ENCODE data around the gene KIAA0513.

KIAA0513 gene

DNA sequence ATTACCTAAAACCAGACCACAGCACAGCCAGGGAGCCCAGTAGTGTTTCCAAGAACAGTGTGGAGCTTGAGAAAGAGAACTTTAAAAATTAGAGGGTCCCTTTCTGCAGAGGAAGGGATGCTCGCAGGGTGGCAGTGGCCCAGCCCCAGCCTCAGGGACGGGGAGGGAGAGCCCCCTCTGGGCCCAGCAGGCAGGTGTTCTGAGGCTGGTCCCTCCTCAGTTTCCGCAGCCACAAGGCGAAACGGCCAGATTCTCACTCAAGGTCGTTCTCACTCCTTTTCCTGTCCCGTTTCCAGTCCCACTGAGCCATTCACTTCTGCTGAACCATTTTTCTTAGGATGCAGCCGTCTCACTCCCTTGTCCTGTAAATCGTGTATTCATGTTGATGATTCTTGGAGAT is 64.7 kb downstream of the KIAA0513 start:
- DNase-seq = no peak

DNA sequence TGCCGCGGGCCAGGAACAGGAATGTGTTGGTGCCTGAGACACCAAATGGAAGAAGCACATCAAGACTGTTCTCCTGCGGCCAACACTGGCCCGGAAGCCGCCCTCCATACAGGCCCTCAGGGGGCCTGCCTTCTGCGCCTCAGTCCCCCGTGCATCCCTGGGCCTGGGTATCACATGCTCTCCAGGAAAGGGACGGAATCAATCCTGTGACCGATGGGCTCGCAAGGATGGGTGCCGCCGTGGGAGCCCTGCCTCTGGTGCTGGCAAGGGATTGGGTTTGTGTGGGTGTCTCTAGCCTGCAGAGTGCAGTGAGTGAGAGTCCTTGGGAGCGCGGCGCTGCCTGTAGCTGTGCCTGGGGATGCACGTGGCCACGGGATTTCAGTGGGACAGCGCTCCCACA is 65.3 kb downstream of the KIAA0513 start:
- no peak for DNase-seq

DNA sequence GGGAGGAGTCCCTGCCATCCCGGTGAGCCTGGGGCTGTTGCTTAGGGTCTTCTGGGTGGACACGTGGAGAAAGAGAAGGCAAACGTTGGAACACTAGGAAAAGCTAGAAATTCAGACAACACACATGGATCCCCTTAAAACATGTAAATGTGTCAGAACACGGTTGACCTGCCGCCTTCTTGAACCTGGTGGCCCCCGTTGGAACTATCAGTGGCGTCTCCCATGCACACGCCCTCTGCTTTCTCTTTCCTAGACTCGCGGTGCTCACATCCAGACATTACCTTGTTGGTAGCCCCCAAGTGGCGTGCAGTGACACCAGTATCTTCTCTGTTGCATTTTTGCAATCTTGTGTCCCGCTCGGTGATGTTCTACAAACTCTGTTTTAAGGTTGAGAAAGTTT is 66.1 kb downstream of the KIAA0513 start:
- no peak for DNase-seq

DNA sequence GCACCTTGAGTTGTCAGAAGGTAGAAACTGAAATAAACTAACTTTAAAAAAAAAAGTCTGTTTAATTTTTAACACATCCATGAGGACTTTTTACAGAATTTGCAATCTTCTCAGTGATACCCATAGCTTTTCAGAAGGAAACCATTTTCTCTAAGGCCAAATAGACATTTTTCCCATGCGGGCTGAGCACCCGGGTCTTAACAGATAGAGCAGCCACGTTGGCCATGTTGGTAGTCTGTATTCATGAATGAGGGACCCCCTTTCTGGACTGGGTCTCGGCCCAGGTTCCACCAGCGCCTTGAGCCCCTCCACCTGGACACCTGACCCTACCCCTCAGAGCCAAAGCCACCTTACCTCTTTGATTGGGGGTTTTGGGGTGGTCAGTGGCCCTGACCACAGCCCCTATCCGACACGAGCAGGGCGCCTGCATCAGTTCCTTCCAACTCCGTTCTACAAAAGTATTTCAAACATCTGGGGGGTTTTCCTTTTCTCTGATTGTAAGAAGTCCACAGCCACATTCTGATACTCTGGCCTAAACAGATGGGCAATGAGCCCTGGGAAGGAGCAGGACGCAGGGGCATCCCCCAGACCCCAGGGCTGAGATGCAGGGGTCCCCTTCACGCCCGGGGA is 66.7 kb downstream of the KIAA0513 start:
- no peak for DNase-seq

DNA sequence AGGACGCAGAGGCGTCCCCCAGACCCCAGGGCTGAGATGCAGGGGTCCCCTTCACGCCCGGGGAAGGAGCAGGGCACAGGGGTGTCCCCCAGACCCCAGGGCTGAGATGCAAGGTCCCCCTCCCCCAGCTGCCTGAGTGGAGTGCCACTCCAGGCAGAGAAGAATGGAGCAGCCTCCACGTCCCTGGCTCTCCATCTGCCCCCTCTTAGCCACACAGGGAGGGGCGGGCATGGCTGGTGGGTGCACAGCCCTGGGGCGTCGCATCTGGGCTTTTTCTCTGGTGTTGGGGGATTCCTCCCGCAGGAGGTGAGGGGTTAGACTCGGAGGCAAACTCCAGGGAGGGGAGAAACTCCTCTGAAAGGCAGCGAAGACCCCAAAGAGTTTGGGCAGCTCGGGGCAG is 67.2 kb downstream of the KIAA0513 start:
- no peak for DNase-seq

DNA sequence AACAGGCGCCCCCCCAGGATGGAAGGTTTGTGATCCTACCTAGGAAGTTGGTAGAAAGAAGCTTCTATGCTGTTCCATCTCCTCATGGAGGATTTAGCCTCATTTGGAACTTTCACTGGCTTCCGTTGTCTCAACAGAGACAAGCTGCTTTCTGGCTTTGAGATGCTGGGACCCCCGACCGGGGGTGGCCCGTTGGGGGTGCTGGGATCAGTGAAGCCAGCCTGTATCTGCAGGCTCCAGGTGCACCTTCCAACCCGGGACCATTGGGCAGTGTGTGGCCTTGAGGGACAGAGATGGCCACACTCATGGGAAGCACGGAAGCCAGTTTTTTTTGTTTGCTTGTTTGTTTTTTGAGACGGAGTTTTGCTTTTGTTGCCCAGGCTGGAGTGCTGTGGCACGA is 69.3 kb downstream of the KIAA0513 start:
- DNase-seq = no peak

DNA sequence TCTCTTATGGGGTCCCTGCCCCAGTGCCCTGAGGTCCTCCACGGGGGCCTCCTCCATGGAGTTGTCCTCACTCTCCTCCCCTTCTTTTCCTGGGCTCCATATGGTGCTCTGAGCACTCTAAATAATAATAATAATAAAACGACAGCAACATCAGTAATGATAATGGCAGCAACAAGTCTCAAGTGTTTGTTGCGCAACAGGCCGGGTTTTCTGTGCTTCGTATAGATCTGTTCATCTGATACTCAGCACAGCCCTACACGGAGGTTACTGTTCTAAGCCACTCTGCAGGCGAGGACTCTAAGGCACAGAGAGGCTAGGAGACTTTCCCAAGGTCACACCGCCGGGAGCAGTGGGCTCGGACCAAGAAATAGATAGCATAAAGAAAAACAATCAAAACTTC is 71.0 kb downstream of the KIAA0513 start:
- DNase-seq = no peak

DNA sequence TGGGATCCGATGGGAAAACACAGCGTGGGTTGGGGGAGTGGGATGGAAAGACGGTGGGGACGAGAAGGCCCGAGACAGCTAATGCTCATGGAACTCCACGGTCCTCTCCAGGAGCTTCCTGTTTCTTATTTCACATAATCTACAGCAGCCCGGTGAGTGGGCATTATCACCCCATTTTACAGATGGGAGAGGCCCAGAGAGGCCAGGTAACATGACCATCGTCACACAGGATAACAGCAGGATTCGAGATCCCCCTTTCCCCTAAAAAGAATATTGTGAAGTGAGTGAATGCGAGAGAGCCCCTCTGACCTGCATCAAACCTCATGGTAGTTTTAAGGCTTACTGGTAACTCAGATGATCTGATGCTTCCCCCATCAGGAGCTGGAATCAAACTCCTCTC is 72.7 kb downstream of the KIAA0513 start:
- DNase-seq = no peak

DNA sequence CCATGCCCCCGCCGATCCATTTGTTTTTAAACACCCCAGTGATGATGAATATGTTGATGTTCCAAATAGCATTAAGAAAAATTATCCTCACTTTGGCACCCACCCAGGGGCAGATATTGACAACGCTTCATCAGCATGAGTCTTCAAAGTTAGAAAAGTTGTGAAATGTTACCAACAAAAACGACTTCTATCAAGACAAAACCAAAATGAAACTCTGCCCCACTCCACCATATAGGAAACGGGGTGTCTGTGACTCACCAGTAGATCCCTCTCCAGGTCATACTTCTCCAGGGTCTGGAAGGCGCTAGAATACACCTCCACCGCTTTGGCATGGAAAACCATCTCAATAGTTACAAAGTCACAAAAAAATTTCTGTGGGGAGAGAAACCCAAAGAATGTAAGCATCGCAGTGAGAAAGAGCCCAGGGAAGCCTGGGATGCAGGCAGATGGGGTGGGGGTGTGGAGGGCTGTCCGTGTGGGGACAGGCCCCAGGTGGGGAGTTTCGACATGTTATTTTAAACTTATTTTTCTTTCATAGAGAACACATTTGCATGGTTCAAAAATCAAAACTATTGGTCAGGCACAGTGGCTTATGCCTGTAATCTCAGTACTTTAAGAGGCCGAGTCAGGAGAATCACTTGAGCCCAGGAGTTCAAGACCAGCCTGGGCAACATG is 74.5 kb downstream of the KIAA0513 start:
- DNase-seq = no peak

DNA sequence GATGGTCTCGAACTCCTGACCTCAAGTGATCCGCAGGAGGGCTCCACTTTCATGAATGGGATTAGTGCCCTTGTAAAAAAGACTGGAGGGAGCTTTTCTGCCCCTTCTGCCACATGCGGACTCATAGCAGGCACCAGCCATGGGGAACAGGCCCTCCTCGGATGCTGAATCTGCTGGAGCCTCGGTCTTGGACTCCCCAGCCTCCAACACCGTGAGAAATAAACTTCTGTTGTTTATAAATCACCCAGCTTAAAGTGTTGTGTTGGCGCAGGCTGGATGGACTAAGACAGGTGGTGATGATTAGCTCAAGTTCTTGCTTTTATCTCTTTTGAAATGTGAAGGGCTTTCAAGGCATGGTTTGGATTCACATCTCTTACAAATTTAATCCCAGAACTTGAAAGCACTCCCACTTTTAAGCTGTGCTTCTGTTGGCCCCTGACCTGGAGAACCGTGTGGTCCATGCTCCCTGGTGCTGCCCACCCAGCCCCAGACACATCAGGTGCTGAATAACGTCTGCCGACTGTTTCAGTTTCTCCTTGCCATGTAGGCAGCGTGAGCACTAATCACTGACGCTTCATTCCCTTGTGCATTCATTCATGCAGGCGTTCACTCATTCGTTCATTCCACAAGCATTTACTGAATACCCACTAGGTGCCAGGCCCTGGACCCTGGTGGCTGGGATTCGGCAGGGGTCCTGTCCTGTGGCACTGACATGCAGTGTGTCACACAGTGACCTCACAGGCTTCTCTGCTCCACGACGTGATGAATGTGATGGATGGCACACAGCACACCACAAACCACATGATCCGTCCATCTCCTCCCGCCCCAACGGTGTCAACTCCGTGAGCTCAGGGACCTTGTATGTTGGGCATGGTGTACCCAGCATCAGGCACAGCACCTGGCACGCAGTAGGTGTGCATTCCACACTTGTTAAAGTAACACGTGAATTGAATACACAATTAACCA is 75.8 kb downstream of the KIAA0513 start:
- no peak for DNase-seq

DNA sequence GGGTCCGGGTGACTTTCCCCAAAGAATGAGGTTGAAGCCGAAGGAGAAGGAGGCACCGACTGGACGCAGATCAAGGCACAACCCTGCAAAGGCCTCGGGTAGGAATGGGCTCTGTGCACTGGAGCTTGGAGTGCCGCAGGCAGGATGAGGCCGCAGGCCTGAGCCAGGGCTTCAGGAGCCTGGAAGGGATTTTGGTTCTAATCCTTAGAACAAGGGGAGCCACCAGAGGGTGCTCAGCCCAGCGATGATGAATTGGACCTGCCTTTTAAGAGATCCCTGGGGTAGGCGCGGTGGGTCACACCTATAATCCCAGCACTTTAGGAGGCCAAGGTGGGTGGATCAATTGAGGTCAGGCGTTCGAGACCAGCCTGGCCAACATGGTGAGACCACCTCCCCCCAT is 76.6 kb downstream of the KIAA0513 start:
- no peak for DNase-seq

DNA sequence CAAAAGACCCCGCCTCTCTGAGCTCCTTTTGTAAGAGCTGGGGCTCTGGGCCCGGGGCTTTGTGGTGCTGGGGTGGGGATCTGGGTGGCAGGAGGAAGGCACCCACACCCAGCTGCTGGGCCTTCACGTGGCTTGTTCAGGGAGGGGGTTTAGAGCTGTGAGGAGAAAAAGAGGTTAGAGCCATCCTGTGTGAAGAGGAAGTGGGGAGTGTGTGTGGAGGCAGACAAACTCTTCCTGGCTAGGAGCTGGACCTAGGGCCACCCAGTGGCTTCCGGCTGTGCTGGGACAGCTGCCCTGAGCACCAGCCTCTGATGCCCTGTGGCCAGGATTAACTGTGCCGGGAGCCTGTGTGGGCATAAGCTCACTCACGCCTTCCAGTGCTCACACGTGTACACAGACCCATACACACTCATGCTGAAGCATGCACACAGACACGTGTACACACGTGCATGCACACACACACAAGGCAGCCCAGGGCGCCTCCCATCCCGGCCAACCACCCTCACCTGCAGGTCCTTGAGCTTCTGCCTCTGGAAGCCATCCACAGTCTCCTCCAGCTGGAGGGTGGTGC is 77.3 kb downstream of the KIAA0513 start:
- DNase-seq = peak; percentile 51

DNA sequence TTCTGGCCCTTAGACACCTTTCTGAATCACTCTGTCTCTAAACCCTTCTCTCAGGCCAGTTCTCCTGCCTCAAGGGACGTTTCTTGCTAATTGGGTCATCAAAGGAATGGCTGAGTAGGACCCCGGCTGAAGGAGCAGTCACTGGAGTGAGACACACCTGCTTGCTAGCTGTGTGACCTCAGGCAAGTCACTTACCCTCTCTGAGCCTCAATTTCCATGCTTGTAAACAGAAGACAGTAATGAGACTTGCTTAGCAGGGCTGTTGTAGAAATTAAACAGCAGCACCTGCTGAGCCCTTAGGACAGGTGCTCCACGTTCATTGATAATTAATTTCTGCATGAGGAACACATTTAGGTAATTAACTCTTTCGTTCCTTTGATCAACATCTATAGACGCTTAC is 77.9 kb downstream of the KIAA0513 start:
- no peak for DNase-seq

DNA sequence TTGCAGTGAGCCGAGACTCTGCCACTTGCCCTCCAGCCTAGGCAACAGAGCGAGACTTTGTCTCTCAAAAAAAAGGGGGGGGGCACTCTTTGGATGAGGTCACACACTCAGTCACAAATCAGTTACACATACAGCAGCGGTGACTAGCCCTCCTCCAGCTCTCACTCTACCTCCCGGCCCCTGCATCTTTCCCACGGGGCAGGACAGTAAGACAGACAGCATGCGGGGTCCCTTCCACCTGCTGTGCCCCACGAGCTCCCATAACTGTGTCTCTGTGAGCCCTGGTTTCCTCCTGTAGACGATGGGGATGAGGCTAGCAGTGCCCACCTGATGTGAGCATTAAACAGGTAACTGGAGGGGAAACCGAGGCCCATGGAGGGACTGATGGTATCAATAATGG is 79.5 kb downstream of the KIAA0513 start:
- no peak for DNase-seq

DNA sequence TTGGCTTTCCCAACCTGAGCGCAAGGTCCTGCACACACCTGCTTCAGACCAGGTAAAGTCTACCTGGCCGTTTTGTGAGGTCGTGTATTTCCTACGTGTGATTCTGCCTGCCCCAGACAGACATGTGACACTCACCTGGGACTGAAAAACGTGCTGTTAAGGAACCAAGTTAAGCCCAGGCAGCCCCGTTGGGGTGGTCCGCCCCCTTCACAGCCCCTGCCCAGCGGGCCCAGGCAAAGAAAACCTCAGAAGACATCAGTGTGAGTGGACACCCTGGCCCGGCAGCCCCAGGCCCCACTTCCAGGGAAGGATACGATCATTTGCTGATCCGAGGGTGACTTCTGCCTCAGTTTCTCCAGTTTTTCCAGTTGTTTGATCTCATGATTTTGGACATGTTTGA is 79.9 kb downstream of the KIAA0513 start:
- DNase-seq = no peak

DNA sequence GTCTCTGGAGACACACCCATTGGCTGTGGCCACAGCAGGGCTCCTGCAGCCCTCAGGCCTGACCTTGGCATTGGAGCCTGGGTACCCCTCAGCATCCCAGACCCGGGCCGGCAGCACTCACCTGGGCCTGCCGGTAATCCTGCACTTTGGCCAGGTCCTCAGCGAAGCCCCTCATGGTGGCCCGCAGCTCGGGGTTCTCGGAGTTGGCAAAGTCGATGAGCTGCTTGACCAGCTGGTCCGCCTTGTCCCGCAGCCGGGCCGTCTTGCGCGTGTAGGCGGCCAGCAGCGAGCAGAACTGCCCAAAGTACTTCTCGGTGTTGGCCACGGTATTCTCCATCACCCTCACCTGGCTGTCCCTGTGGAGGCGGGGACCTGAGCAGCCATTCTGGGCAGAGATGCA is 82.5 kb downstream of the KIAA0513 start:
- DNase-seq = no peak

DNA sequence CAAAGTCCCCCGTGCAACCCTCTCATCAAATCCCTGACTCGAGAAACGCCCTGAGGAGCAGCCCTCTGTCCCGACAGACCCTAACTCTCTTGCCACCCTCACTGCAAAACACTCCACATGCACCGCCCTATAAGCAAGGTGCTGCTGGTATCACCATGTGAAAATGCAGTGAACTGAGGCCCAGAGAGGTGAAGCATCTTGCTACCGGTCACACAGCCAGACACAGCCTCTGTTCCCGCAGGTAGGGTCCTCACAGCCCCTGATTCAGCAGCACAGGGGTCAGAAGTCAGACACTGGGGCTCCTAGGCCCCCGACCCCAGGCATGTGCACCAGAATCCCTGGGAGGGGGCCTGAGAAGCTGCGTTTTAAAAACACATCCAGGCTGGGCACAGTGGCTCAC is 83.6 kb downstream of the KIAA0513 start:
- no peak for DNase-seq

DNA sequence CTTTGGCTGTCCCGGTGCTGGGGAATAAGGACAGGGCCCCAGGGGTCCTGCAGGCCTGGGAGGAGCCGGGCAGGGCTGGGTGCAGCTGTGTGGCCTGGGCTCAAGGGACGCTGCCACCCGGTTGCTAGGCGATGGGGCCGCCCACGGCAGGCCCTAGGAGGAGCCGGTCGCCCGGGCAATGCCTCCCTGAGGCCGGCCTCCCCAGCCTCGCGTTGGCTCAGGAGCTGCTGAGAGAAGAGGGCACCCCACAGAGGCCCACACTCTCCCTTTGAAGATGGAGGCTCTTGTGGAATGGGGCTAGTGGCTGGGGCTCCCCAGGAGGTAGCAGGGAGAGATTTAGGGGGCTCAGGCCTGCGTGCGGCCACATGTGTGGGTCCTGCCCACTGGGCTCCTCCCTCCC is 84.8 kb downstream of the KIAA0513 start, which contains the start of gene CIBAR2:
Gene CIBAR2, minus strand, starts transcription at position 109 of the 400 bp plus-strand sequence. CDS start 120 bp downstream, outside the sequence.
- no peak for DNase-seq

DNA sequence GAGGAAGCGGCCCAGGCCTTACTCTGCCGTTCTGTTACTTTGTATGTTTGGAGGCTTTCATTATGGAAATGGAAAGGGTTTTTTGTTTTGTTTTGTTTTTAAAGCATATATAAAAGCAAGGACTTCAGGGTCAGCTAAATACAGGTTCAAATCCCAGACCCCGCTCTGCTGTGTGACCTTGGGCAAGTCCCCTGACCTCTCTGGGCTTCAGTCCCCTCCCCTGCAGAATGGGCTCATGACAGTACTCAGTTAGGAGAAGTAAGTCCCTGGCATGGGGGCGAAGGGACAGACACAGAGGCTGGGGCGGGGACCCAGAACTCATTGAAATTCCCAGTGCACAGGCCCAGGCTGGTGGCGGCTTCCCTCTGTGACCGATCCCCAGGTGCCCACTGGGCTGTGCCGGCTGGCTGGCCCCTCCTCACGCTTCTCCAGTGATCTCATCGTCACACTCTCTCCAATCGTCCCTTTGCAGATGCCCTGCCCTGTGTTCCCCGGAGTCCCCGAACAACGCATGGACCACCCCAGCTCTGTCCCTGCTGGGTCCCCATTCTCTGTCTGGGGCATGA is 85.7 kb downstream of the KIAA0513 start:
- no peak for DNase-seq

DNA sequence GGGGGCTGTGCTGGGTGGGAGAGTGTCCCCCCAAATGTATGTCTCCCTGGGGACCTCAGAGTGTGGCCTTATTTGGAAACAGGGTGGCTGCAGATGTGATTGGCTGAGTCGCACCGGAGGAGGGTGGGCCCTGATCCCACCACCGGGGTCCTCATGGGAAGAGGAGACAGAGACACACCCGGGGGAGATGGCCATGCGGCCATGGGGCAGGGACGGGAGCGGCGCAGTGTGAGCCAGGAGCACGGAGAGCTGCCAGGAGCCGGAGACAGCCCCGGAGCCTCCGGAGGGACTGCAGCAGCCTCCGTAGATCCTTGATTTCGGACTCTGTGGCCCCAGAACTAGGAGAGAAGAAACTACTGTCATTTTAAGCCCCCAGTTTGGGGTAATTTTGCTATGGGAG is 86.3 kb downstream of the KIAA0513 start:
- DNase-seq = no peak

DNA sequence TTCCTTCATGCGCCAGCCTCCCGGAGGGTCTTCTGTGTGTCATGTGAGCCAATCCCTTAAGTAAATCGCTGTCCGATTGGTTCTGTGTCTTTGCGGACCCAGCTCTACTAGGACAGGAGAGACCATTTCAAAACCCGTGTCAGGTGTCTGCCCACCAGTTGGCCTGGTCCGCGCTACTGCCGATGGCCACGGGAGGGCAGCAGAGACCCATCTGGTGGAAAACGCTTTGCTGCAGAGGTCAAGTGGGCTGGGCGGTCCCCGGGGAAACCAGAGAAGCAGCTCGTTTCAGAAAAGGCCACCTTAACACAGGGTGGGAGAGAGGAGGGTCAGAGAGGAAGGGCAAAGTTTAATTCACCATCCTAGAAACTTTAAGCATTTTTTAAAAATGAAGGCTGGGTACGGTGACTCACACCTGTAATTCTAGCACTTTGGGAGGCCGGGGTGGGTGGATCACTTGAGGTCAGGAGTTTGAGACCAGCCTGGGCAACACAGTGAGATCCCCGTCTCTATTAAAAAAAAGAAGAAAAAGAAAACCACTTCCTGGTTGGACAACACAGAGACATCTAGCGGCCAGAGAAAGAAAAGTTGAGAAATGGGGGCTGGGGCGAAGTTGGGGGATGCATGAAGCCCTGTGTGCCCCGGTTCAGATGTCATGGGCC is 87.4 kb downstream of the KIAA0513 start:
- peak; percentile 80 for DNase-seq

DNA sequence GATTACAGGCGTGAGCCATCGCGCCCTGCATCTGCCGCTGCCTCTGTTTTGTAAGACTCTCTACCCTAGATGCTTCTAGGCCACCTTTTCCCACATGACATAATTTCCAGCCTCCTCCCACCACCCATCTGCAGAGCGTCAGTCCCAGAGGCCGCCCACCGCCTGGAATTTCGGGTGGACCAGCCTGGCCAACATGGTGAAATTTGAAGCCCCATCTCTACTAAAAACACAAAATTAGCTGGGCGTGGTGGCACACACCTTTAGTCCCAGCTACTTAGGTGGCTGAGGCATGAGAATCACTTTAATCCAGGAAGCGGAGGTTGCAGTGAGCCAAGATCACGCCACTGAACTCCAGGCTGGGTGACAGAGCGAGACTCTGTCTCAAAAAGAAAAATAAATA is 89.8 kb downstream of the KIAA0513 start:
- no peak for DNase-seq

DNA sequence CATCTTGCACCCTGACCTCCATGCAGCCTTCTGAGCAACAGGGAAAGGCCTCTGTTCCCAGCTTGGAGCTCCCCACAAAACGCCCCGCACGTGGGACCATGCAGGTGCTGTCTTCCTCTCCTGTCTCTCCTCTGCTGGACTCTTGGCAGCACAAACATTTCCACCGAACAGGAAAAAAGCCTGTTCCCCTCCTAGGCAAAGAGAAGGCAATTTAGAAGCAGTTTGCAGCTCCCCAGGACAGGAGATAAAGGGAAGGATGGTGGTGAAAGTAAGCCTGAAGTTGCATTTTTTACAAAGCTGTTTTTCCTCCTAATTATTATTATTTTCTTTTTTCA is 92.4 kb downstream of the KIAA0513 start:
- no peak for DNase-seq

Measured in CD4-positive, alpha-beta T cell treated with Interleukin-10 for 1 hour (primary cell).